Testis (tissue), 3 donors: Measurements from ENCODE around the gene SLCO3A1. TPM values are rescaled to one million over a fixed set of nuclear protein-coding genes. Genes with fewer than 3 reads are reported as not detected.
A peak's percentile ranks its signal among the peaks of the same experiment; 100 is the strongest.

Source experiments
- DNase-seq: peaks from one replicate; pipeline ENCODE4 v3.0.0-alpha.2; 2019
- H3K27ac ChIP-seq, 2 donors: fragments of 200-600 bp; sonication (generic); one replicate each; pipeline ENCODE4 v1.5.1; 2019
- H3K27me3 ChIP-seq: fragments of 200-600 bp; sonication (generic); one replicate; pipeline ENCODE4 v1.5.1; 2019
- H3K36me3 ChIP-seq: fragments of 200-600 bp; sonication (generic); one replicate; pipeline ENCODE4 v1.5.1; 2017; ENCODE audit warnings: low read depth; ENCODE audit errors: missing control alignments
- H3K4me1 ChIP-seq: fragments of 200-600 bp; sonication (generic); one replicate; pipeline ENCODE4 v1.5.1; 2019
- H3K4me3 ChIP-seq, 2 donors: fragments of 200-600 bp; sonication (generic); one replicate each; pipeline ENCODE4 v1.5.1; 2017 to 2019
- H3K9me3 ChIP-seq: fragments of 200-600 bp; sonication (generic); one replicate; pipeline ENCODE4 v1.5.1; 2017
- CTCF ChIP-seq, 3 experiments: fragments of 450-650 bp in 2 of 3; fragments of 200-600 bp in 1 of 3; sonication (generic) in 1 of 3; IDR thresholded peaks; one replicate each; pipeline ENCODE4 v1.5.1; 2016 to 2019; ENCODE audit warnings: antibody characterized with exemption in 3 of 3, mild to moderate bottlenecking in 2 of 3, moderate library complexity in 1 of 3
- POLR2A ChIP-seq: fragments of 450-650 bp; IDR thresholded peaks from one replicate; pipeline ENCODE4 v1.6.1; 2017; ENCODE audit warnings: antibody characterized with exemption, mild to moderate bottlenecking, moderate library complexity
- WGBS, 2 donors: methylation state at CpG; one replicate each; pipeline ENCODE4 v1.1.5; 2018; 5-methylcytosine and 5-hydroxymethylcytosine counted together
- intact Hi-C: fragments of 100-400 bp; cut with DNase I; formaldehyde crosslinking; loops from one replicate; pipeline ENCODE4 v1.15.1; 2023; ENCODE audit warnings: low total_unique reads
- polyA plus RNA-seq: library from polyadenylated mRNA; stranded (reverse); fragments of 350-450 nt; fragmentation: Illumina TruSeq; extraction: RNeasy Lipid Tissue Mini Kit (QIAGEN cat#74804); gene quantifications from one replicate; pipeline ENCODE4 v1.2.3, GENCODE V29; 2014; ENCODE audit warnings: low read depth, low replicate concordance; ENCODE audit not compliant: insufficient read depth
- total RNA-seq, 2 donors: library from RNA; depleted of rRNA; stranded (reverse); fragments of >200 nt; gene quantifications; one replicate each; pipeline ENCODE4 v1.2.3, GENCODE V29; 2016

Gene SLCO3A1
- total and polyA plus RNA-seq, 3 donors from 2014 or later = 76.3 to 144 (median 77.2) TPM

- Histone ChIP-seq H3K36me3 (no peaks in the 10 kb centered on the region), H3K4me1 (peaks cover 17% of the 10 kb centered on the region), H3K4me3 (no peak overlapping the region), H3K9me3 (no peaks in the 10 kb centered on the region), H3K27ac (no peak overlapping the region), H3K27me3 (no peaks in the 10 kb centered on the region)
- no peak for DNase-seq
- WGBS, 2 donors = 94 to 96% methylated on average over 7 to 10 of the region's 10 CpGs
- intact Hi-C loops = loop anchor here (5.0 to 10.0 kb wide), 2 partner anchors 225 to 777 kb away; partner anchors contain the start of gene SLCO3A1
- TF ChIP-seq POLR2A = no peak
- TF ChIP-seq CTCF (IDR thresholded peaks at IDR 0.05) = no peak
These were observed 226.2 kb downstream of the SLCO3A1 start for GRCh38 chr15:92079647-92080255.

- DNase-seq = peak; percentile 87
- Histone ChIP-seq H3K36me3 (no peaks in the 10 kb centered on the region), H3K27ac (peak overlapping the region; percentile 15 to 62), H3K27me3 (no peaks in the 10 kb centered on the region), H3K4me3 (no peak overlapping the region), H3K9me3 (no peaks in the 10 kb centered on the region), H3K4me1 (peaks cover 17% of the 10 kb centered on the region)
- intact Hi-C loops = loop anchor here (5.0 kb wide), 1 partner anchor 780 kb away; no protein-coding TSS in a partner anchor
- TF ChIP-seq CTCF (IDR thresholded peaks at IDR 0.05) = peak; percentile 68 to 76 (median 71)
- no peak for TF ChIP-seq POLR2A
- 15 to 25% methylated on average over 10 of the region's 10 CpGs for WGBS, 2 donors
These were observed 228.7 kb downstream of the SLCO3A1 start for GRCh38 chr15:92082006-92082843.

DNA sequence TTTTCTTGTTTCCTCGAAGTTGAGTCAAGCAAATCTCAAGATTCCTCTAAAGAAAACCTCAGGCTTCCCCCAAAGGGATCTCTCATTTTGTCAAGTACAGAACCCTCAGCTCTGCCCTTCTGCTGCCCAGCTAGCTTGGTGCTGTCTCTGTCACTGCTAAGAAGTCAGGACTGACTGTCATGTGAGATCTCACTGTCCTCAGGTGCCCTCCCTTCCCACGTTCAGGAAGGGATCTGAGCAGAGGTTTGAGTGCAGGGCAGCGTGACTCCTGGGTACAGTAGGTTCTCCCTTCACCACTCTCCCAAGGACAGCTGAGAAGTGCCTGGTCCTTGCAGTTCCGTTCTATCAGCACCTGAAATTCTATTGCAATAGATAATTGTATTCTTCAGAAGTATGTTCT lies 229.7 kb downstream of the SLCO3A1 start:
- peak; percentile 63 for DNase-seq
- intact Hi-C loops = loop anchor here (5.0 kb wide), 1 partner anchor 781 kb away; no protein-coding TSS in a partner anchor

GRCh38 chr15:92087211-92087610 lies 233.7 kb downstream of the SLCO3A1 start:
- WGBS, 2 donors = 86 to 88% methylated on average over 2 of the region's 2 CpGs
- intact Hi-C loops = no loop called here
- Histone ChIP-seq H3K4me1 (peaks cover 15% of the 10 kb centered on the region), H3K27ac (no peak overlapping the region), H3K27me3 (no peaks in the 10 kb centered on the region), H3K36me3 (no peaks in the 10 kb centered on the region), H3K9me3 (no peaks in the 10 kb centered on the region), H3K4me3 (no peak overlapping the region)
- no peak for DNase-seq
- TF ChIP-seq CTCF (IDR thresholded peaks at IDR 0.05) (no peak), POLR2A (no peak)

More for the DNA sequence above, 229.7 kb downstream of the SLCO3A1 start:
- Histone ChIP-seq H3K27ac (peak overlapping the region; percentile 15 to 62), H3K36me3 (no peaks in the 10 kb centered on the region), H3K9me3 (no peaks in the 10 kb centered on the region), H3K4me3 (no peak overlapping the region), H3K27me3 (no peaks in the 10 kb centered on the region), H3K4me1 (peaks cover 13% of the 10 kb centered on the region)
- no peak for TF ChIP-seq CTCF (IDR thresholded peaks at IDR 0.05)
- TF ChIP-seq POLR2A = no peak
- WGBS, 2 donors = 37 to 39% methylated on average over 4 of the region's 4 CpGs
